WTC11 (cell line): ENCODE measurements around the gene SLIT3. TPM values are rescaled to one million over a fixed set of nuclear protein-coding genes. Genes with fewer than 3 reads are reported as not detected.
A peak's percentile ranks its signal among the peaks of the same experiment; 100 is the strongest.

Experiments used
- ATAC-seq: fragments of 200-7000 bp; cut with Tn5 transposase; 2 replicates; pipeline ENCODE4 v1.10.0; 2021; ENCODE audit warnings: mild to moderate bottlenecking, moderate library complexity
- CTCF ChIA-PET: fragments of 300-600 bp; sonication (Branson Sonifier 250); formaldehyde crosslinking; loops from one replicate; lab custom pipeline; 2021; ENCODE audit warnings: antibody characterized with exemption; lab: Charles Lee
- POLR2A ChIA-PET: fragments of 350-600 bp; sonication (Branson Sonifier 250); formaldehyde crosslinking; loops from one replicate; lab custom pipeline; 2021; ENCODE audit warnings: antibody characterized with exemption; lab: Charles Lee
- DNase-seq: peaks from one replicate; pipeline ENCODE4 v3.0.0; 2021; ENCODE audit warnings: low spot score
- H3K27ac Mint-ChIP-seq: 2 replicates; pipeline ENCODE4 v1.8.0; 2021; ENCODE audit warnings: mixed read lengths
- H3K27me3 Mint-ChIP-seq: 2 replicates; pipeline ENCODE4 v1.8.0; 2021; ENCODE audit warnings: low read depth, mild to moderate bottlenecking, moderate library complexity, mixed read lengths
- H3K36me3 Mint-ChIP-seq: 2 replicates; pipeline ENCODE4 v1.8.0; 2021; ENCODE audit warnings: mixed read lengths
- H3K4me1 Mint-ChIP-seq: 2 replicates; pipeline ENCODE4 v1.8.0; 2022; ENCODE audit warnings: mixed read lengths
- H3K4me3 Mint-ChIP-seq: 2 replicates; pipeline ENCODE4 v1.8.0; 2021; ENCODE audit warnings: mild to moderate bottlenecking, moderate library complexity, mixed read lengths
- H3K9me3 Mint-ChIP-seq: 2 replicates; pipeline ENCODE4 v1.8.0; 2021; ENCODE audit warnings: mixed read lengths
- AFF4 ChIP-seq: sonication (generic); formaldehyde crosslinking; IDR thresholded peaks from 2 replicates; pipeline ENCODE4 v1.8.1; 2023; ENCODE audit warnings: mild to moderate bottlenecking, missing genetic modification reagents, borderline replicate concordance
- ATF2 ChIP-seq: sonication (generic); formaldehyde crosslinking; IDR thresholded peaks from 2 replicates; pipeline ENCODE4 v1.8.1; 2022; ENCODE audit warnings: low read depth, missing genetic modification reagents, borderline replicate concordance
- CDX4 ChIP-seq: fragments of 250-450 bp; sonication (Bioruptor Pico); IDR thresholded peaks from 2 replicates; pipeline ENCODE4 v1.9.0; 2021; ENCODE audit warnings: moderate library complexity, mild to moderate bottlenecking, inconsistent platforms, borderline replicate concordance
- CTCF ChIP-seq: fragments of 200-600 bp; IDR thresholded peaks from 2 replicates; pipeline ENCODE4 v1.8.0; 2022; ENCODE audit warnings: antibody characterized with exemption
- E2F4 ChIP-seq: sonication (generic); formaldehyde crosslinking; IDR thresholded peaks from 2 replicates; pipeline ENCODE4 v1.8.1; 2022; ENCODE audit warnings: low read depth, mild to moderate bottlenecking, moderate library complexity, missing genetic modification reagents, borderline replicate concordance
- IRF1 ChIP-seq: sonication (generic); formaldehyde crosslinking; IDR thresholded peaks from 2 replicates; pipeline ENCODE4 v1.8.0; 2023; ENCODE audit warnings: missing genetic modification reagents
- JUN ChIP-seq: sonication (generic); formaldehyde crosslinking; IDR thresholded peaks from 2 replicates; pipeline ENCODE4 v1.8.0; 2023; ENCODE audit warnings: mild to moderate bottlenecking, missing genetic modification reagents
- MLX ChIP-seq: sonication (generic); formaldehyde crosslinking; IDR thresholded peaks from 2 replicates; pipeline ENCODE4 v1.8.1; 2023; ENCODE audit warnings: mild to moderate bottlenecking, missing genetic modification reagents, moderate library complexity
- PRDM15 ChIP-seq: sonication (generic); formaldehyde crosslinking; IDR thresholded peaks from 2 replicates; pipeline ENCODE4 v1.8.0; 2022; ENCODE audit warnings: missing genetic modification reagents
- PRRX2 ChIP-seq: fragments of 250-450 bp; sonication (Bioruptor Pico); IDR thresholded peaks from 2 replicates; pipeline ENCODE4 v1.8.0; 2021; ENCODE audit warnings: mild to moderate bottlenecking
- total RNA-seq: library from RNA; stranded (reverse); gene quantifications from 3 replicates; pipeline ENCODE4 v1.2.3, GENCODE V29; 2021

Gene SLIT3
- total RNA-seq, 1 experiment from 2014 or later = 1.9 TPM

- TF ChIP-seq PRDM15 (CRISPR knock-in tag) (no peak), JUN (CRISPR knock-in tag) (no peak), E2F4 (CRISPR knock-in tag) (no peak)
- TF ChIP-seq, all 79 proteins: peak for 0
These were observed 150.8 kb downstream of the SLIT3 start (continued) for GRCh38 chr5:169150108-169150507.

- H3K9me3 Mint-ChIP-seq = no peaks in the 10 kb centered on the region
- peak; percentile 24; the same call in 1 of the 2 replicates for TF ChIP-seq CTCF
- no peak for TF ChIP-seq MLX (CRISPR knock-in tag)
- TF ChIP-seq PRRX2 = no peak
- no peak for TF ChIP-seq IRF1 (CRISPR knock-in tag)
- TF ChIP-seq CDX4 (CRISPR knock-in tag) = no peak
- no peak for TF ChIP-seq ATF2 (CRISPR knock-in tag)
- TF ChIP-seq AFF4 (CRISPR knock-in tag) = no peak
- DNase-seq (no peak), ATAC-seq (peak; percentile 79)
- H3K4me3 Mint-ChIP-seq = no peak overlapping the region
- peaks cover 45% of the 10 kb centered on the region for H3K4me1 Mint-ChIP-seq
- H3K36me3 Mint-ChIP-seq = no peaks in the 10 kb centered on the region
- no peaks in the 10 kb centered on the region for H3K27me3 Mint-ChIP-seq
- ChIA-PET POLR2A (no interaction called here), CTCF (interaction anchor here (0.6 to 1.8 kb wide), 8 partner anchors 11 to 202 kb away, joined by 3 to 8 read pairs (median 3); no protein-coding TSS in a partner anchor)
- H3K27ac Mint-ChIP-seq = no peak overlapping the region
These were observed 151.6 kb downstream of the SLIT3 start for GRCh38 chr5:169149317-169149716.
